IMR-90 (cell line): ENCODE measurements around the gene PEX14. TPM values are rescaled to one million over a fixed set of nuclear protein-coding genes. Genes with fewer than 3 reads are reported as not detected.

Experiments
- ATAC-seq: fragments of 200-7000 bp; cut with Tn5 transposase; 2 replicates; pipeline ENCODE4 v1.9.1; 2020; ENCODE audit warnings: low read depth, mild to moderate bottlenecking, moderate library complexity
- BruUV-seq: library from RNA; stranded (reverse); fragments of 400-500 nt; replicated peaks from 2 replicates; lab custom pipeline; 2021; lab: Mats Ljungman, UMichigan
- CTCF ChIA-PET: fragments of 300-600 bp; formaldehyde crosslinking; extraction: SDS; loops from one replicate; lab custom pipeline; 2021; ENCODE audit warnings: antibody characterized with exemption; lab: Yijun Ruan, JAX
- POLR2A ChIA-PET: fragments of 300-600 bp; sonication (Branson Sonifier 250); formaldehyde crosslinking; loops from one replicate; lab custom pipeline; 2022; ENCODE audit warnings: antibody characterized with exemption; ENCODE audit not compliant: unreplicated experiment; lab: Charles Lee
- DNase-seq: peaks from one replicate; pipeline ENCODE4 v3.0.0; 2013
- H2AFZ ChIP-seq: replicated peaks from 2 replicates; pipeline ENCODE3; 2013; ENCODE audit warnings: low read length, mild to moderate bottlenecking; ENCODE audit not compliant: poor library complexity
- H2AK5ac ChIP-seq: 2 replicates; pipeline ENCODE4 v1.6.1; 2013; ENCODE audit warnings: low read depth, low read length, inconsistent platforms
- H2AK9ac ChIP-seq: replicated peaks from 2 replicates; pipeline ENCODE3; 2013; ENCODE audit warnings: mild to moderate bottlenecking, low read depth, low read length, moderate library complexity; ENCODE audit not compliant: poor library complexity
- H2BK120ac ChIP-seq: 2 replicates; pipeline ENCODE4 v1.6.1; 2013; ENCODE audit warnings: low read depth, low read length, inconsistent platforms
- H2BK15ac ChIP-seq: 3 replicates; pipeline ENCODE4 v1.6.1; 2013; ENCODE audit warnings: low read depth, low read length, inconsistent platforms
- H2BK20ac ChIP-seq: 2 replicates; pipeline ENCODE4 v1.6.1; 2013; ENCODE audit warnings: low read depth, mild to moderate bottlenecking, inconsistent platforms, low read length, moderate library complexity
- H2BK5ac ChIP-seq: 2 replicates; pipeline ENCODE4 v1.6.1; 2013; ENCODE audit warnings: mild to moderate bottlenecking, low read depth, low read length, inconsistent platforms; ENCODE audit not compliant: poor library complexity, severe bottlenecking
- H3K14ac ChIP-seq: replicated peaks from 2 replicates; pipeline ENCODE4 v1.6.1; 2013; ENCODE audit warnings: low read depth, low read length, inconsistent platforms
- H3K18ac ChIP-seq: 2 replicates; pipeline ENCODE4 v1.6.1; 2013; ENCODE audit warnings: low read depth, low read length, control low read depth
- H3K23ac ChIP-seq: 2 replicates; pipeline ENCODE4 v1.6.1; 2013; ENCODE audit warnings: low read depth, low read length, inconsistent platforms
- H3K27ac ChIP-seq: 2 replicates; pipeline ENCODE4 v1.5.1; 2013; ENCODE audit warnings: mild to moderate bottlenecking, control low read depth, low read length; ENCODE audit not compliant: insufficient read depth
- H3K27me3 ChIP-seq: 2 replicates; pipeline ENCODE4 v1.6.1; 2013; ENCODE audit warnings: low read length; ENCODE audit not compliant: control insufficient read depth, insufficient read depth
- H3K36me3 ChIP-seq: 2 replicates; pipeline ENCODE4 v1.6.1; 2013; ENCODE audit warnings: low read length, mixed read lengths; ENCODE audit not compliant: control insufficient read depth, insufficient read depth
- H3K4ac ChIP-seq: 2 replicates; pipeline ENCODE4 v1.6.1; 2013; ENCODE audit warnings: low read depth, low read length, inconsistent platforms
- H3K4me1 ChIP-seq: 2 replicates; pipeline ENCODE4 v1.6.1; 2013; ENCODE audit warnings: low read length, mixed read lengths; ENCODE audit not compliant: control insufficient read depth, insufficient read depth
- H3K4me2 ChIP-seq: 2 replicates; pipeline ENCODE4 v1.6.1; 2013; ENCODE audit warnings: low read depth, mild to moderate bottlenecking, control low read depth, low read length, moderate library complexity
- H3K4me3 ChIP-seq: 2 replicates; pipeline ENCODE4 v1.5.1; 2013; ENCODE audit warnings: low read depth, mild to moderate bottlenecking, control low read depth, low read length, moderate library complexity; ENCODE audit not compliant: insufficient read depth
- H3K56ac ChIP-seq: 2 replicates; pipeline ENCODE4 v1.6.1; 2013; ENCODE audit warnings: low read length, inconsistent platforms; ENCODE audit not compliant: insufficient read depth; ENCODE audit errors: extremely low read depth
- H3K79me1 ChIP-seq, 2 experiments: 2 replicates each; pipeline ENCODE4 v1.6.1; 2013; ENCODE audit warnings: low read length in 2 of 2, inconsistent platforms in 1 of 2, low read depth in 1 of 2
- H3K9ac ChIP-seq: 2 replicates; pipeline ENCODE4 v1.6.1; 2013; ENCODE audit warnings: low read depth, low read length, control low read depth
- H3K9me1 ChIP-seq: 2 replicates; pipeline ENCODE4 v1.6.1; 2013; ENCODE audit warnings: low read length, inconsistent platforms; ENCODE audit not compliant: insufficient read depth
- H3K9me3 ChIP-seq: 2 replicates; pipeline ENCODE4 v1.6.1; 2013; ENCODE audit warnings: low read length; ENCODE audit not compliant: control insufficient read depth, insufficient read depth
- H4K20me1 ChIP-seq: 2 replicates; pipeline ENCODE4 v1.6.1; 2013; ENCODE audit warnings: low read length, inconsistent platforms; ENCODE audit not compliant: insufficient read depth
- H4K5ac ChIP-seq: 2 replicates; pipeline ENCODE4 v1.6.1; 2013; ENCODE audit warnings: mild to moderate bottlenecking, low read depth, low read length, control low read depth
- H4K8ac ChIP-seq, 2 experiments: 2 replicates each; pipeline ENCODE4 v1.6.1; 2013; ENCODE audit warnings: low read depth in 2 of 2, low read length in 2 of 2, control low read depth in 1 of 2, inconsistent platforms in 1 of 2
- H4K91ac ChIP-seq: 2 replicates; pipeline ENCODE4 v1.6.1; 2013; ENCODE audit warnings: low read depth, low read length, inconsistent platforms; ENCODE audit not compliant: insufficient read depth
- BHLHE40 ChIP-seq: fragments of 150-350 bp; IDR thresholded peaks from 2 replicates; pipeline ENCODE4 v1.6.1; 2016; ENCODE audit warnings: mild to moderate bottlenecking, low read depth, low read length
- CEBPB ChIP-seq: IDR thresholded peaks from 2 replicates; pipeline ENCODE4 v1.6.1; 2012; ENCODE audit warnings: low read depth, low read length, improper control_type of control experiment
- CHD1 ChIP-seq: IDR thresholded peaks from 2 replicates; pipeline ENCODE4 v1.6.1; 2012; ENCODE audit warnings: low read depth, low read length, improper control_type of control experiment
- CTCF ChIP-seq: conservative IDR thresholded peaks from 2 replicates; pipeline ENCODE4 v1.5.1; 2012; ENCODE audit warnings: mild to moderate bottlenecking, low read depth, low read length, improper control_type of control experiment
- ELK1 ChIP-seq: fragments of 150-350 bp; IDR thresholded peaks from 2 replicates; pipeline ENCODE4 v1.6.1; 2016; ENCODE audit warnings: low read depth, mild to moderate bottlenecking, low read length, moderate library complexity, borderline replicate concordance
- FOS ChIP-seq: fragments of 150-350 bp; IDR thresholded peaks from 2 replicates; pipeline ENCODE4 v1.6.1; 2016; ENCODE audit warnings: low read depth, low read length
- MAFK ChIP-seq: IDR thresholded peaks from 2 replicates; pipeline ENCODE4 v1.6.1; 2012; ENCODE audit warnings: low read depth, low read length, improper control_type of control experiment
- MAZ ChIP-seq: IDR thresholded peaks from 2 replicates; pipeline ENCODE4 v1.6.1; 2012; ENCODE audit warnings: low read depth, mild to moderate bottlenecking, low read length, improper control_type of control experiment, moderate library complexity, borderline replicate concordance
- MXI1 ChIP-seq: IDR thresholded peaks from 2 replicates; pipeline ENCODE4 v1.6.1; 2012; ENCODE audit warnings: low read depth, mild to moderate bottlenecking, low read length, moderate library complexity, borderline replicate concordance
- NFE2L2 ChIP-seq: fragments of 150-350 bp; IDR thresholded peaks from 2 replicates; pipeline ENCODE4 v1.6.1; 2016; ENCODE audit warnings: low read depth, mild to moderate bottlenecking, low read length
- POLR2A ChIP-seq: IDR thresholded peaks from 2 replicates; pipeline ENCODE4 v1.6.1; 2012; ENCODE audit warnings: mild to moderate bottlenecking, low read depth, low read length
- RAD21 ChIP-seq: IDR thresholded peaks from 2 replicates; pipeline ENCODE4 v1.6.1; 2012; ENCODE audit warnings: low read length, improper control_type of control experiment
- RCOR1 ChIP-seq: IDR thresholded peaks from 2 replicates; pipeline ENCODE4 v1.6.1; 2012; ENCODE audit warnings: mild to moderate bottlenecking, low read length, improper control_type of control experiment; ENCODE audit not compliant: insufficient replicate concordance
- RFX5 ChIP-seq: IDR thresholded peaks from 2 replicates; pipeline ENCODE4 v1.8.0; 2012; ENCODE audit warnings: low read depth, mild to moderate bottlenecking, low read length, moderate library complexity
- SMC3 ChIP-seq: fragments of 150-350 bp; IDR thresholded peaks from 2 replicates; pipeline ENCODE4 v1.6.1; 2016; ENCODE audit warnings: low read depth, mild to moderate bottlenecking, antibody characterized with exemption, low read length, moderate library complexity
- USF2 ChIP-seq: fragments of 150-350 bp; IDR thresholded peaks from 2 replicates; pipeline ENCODE4 v1.6.1; 2017; ENCODE audit warnings: mild to moderate bottlenecking, antibody characterized with exemption, low read length, low read depth
- WGBS, 2 experiments: methylation state at CpG; one replicate each; pipeline versions ENCODE4 v1.1.5 to v1.1.7; 2013; ENCODE audit warnings: missing lambda C conversion rate in 2 of 2; ENCODE audit not compliant: insufficient read length in 1 of 2; ENCODE audit errors: extremely low coverage in 2 of 2; 5-methylcytosine and 5-hydroxymethylcytosine counted together
- dilution Hi-C: fragments of 300-500 bp; cut with HindIII; formaldehyde crosslinking; loops from one replicate; pipeline ENCODE4 v1.14.3; 2018; ENCODE audit warnings: low sequenced_read_pairs; ENCODE audit not compliant: unreplicated experiment
- in situ Hi-C: fragments of 300-500 bp; cut with MboI; formaldehyde crosslinking; loops from 3 replicates; pipeline ENCODE4 v1.14.3; 2019; ENCODE audit warnings: low sequenced_read_pairs, inconsistent platforms, mixed read lengths
- intact Hi-C: fragments of 100-400 bp; cut with micrococcal nuclease; formaldehyde crosslinking; loops from 2 replicates; pipeline ENCODE4 v1.10.0; 2022
- polyA plus RNA-seq, 3 experiments: library from polyadenylated mRNA; depleted of rRNA; stranded (reverse); fragments of >200 nt; gene quantifications; 2 replicates each; pipeline ENCODE4 v1.2.3, GENCODE V29; 2012; ENCODE audit warnings: low replicate concordance in 1 of 3
- total RNA-seq: library from RNA; depleted of rRNA; stranded (reverse); fragments of >200 nt; gene quantifications from 2 replicates; pipeline ENCODE4 v1.2.3, GENCODE V29; 2012

The PEX14 gene
- total and polyA plus RNA-seq, 2 of the 4 experiments (the other 2 are of a cell fraction) = 9.5 to 22.5 TPM

GRCh38 chr1:10602936-10603335 lies 128.2 kb downstream of the PEX14 start:
- DNase-seq (no peak), ATAC-seq (no peak)
- no peak overlapping the region for H3K9ac ChIP-seq
- no peak overlapping the region for H2AK5ac ChIP-seq
- no peaks in the 10 kb centered on the region for H3K9me3 ChIP-seq
- in situ Hi-C loops (no loop called here), dilution Hi-C loops (no loop called here), intact Hi-C loops (no loop called here)
- POLR2A ChIA-PET = no interaction called here
- BruUV-seq = no TSS peak
- no peak overlapping the region for H2BK5ac ChIP-seq
- no peak overlapping the region for H3K27ac ChIP-seq
- H3K18ac ChIP-seq = no peak overlapping the region
- H3K4ac ChIP-seq = no peak overlapping the region
- H3K27me3 ChIP-seq = no peaks in the 10 kb centered on the region
- H3K4me2 ChIP-seq = no peak overlapping the region
- peaks cover 7% of the 10 kb centered on the region for H3K4me1 ChIP-seq
- peaks cover 2% of the 10 kb centered on the region; the same call in 1 of the 2 replicates for H4K20me1 ChIP-seq
- no peak overlapping the region for H4K5ac ChIP-seq
- no peak overlapping the region for H3K4me3 ChIP-seq
- H3K23ac ChIP-seq = no peak overlapping the region
- H2BK15ac ChIP-seq = no peak overlapping the region
- TF ChIP-seq BHLHE40 (no peak), SMC3 (no peak), NFE2L2 (no peak), USF2 (no peak), POLR2A (no peak), MAFK (no peak), RCOR1 (no peak), CTCF (no peak), RFX5 (no peak), CHD1 (no peak), RAD21 (no peak), FOS (no peak), MXI1 (no peak), ELK1 (no peak), MAZ (no peak), CEBPB (no peak)
- H4K8ac ChIP-seq = no peak overlapping the region
- H2BK120ac ChIP-seq = no peak overlapping the region
- no CpG with 5 or more reads among the region's 3 CpGs for WGBS, 2 experiments
- peaks cover 5 to 12% of the 10 kb centered on the region in 2 experiments; a peak in 2 of 4 replicates for H3K79me1 ChIP-seq
- no peak overlapping the region for H3K14ac ChIP-seq
- no peak overlapping the region for H2AK9ac ChIP-seq
- H4K91ac ChIP-seq = no peak overlapping the region
- CTCF ChIA-PET = no interaction called here
- H3K36me3 ChIP-seq = peaks cover 4% of the 10 kb centered on the region; the same call in 1 of the 2 replicates
- H2BK20ac ChIP-seq = no peak overlapping the region
- no peak overlapping the region for H3K56ac ChIP-seq
- peaks cover 19% of the 10 kb centered on the region for H3K9me1 ChIP-seq
- H2AFZ ChIP-seq = no peak overlapping the region
